ENCODE measurements around the gene IPO5.
"Not testable (repeated sequence)": the region's sequence is repeated elsewhere in the genome, so short reads cannot be mapped to it uniquely, and the experiment has no call there.

The IPO5 gene

GRCh38 chr13:98014766-98015165 lies 61.3 kb downstream of the IPO5 start:
- DNase-seq (ENCODE audit: low read depth in 2 of 2), result no peak

DNA sequence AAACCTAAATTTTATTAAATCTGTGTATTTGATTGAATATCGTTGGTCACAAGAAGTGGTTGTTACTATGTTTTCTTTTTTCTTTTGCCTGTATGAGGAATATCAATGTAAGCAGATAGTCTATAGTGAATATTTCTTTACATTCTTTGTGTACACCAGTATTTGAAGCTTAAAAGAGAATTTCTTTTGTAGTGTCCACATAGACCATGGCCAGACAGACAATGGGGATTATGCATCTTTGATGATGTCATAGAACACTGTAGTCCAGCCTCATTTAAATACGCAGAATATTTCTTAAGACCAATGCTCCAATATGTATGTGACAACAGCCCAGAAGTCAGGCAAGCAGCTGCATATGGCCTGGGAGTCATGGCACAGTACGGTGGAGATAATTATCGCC lies 64.8 kb downstream of the IPO5 start:
- DNase-seq (ENCODE audit: low read depth in 2 of 2), result no peak

DNA sequence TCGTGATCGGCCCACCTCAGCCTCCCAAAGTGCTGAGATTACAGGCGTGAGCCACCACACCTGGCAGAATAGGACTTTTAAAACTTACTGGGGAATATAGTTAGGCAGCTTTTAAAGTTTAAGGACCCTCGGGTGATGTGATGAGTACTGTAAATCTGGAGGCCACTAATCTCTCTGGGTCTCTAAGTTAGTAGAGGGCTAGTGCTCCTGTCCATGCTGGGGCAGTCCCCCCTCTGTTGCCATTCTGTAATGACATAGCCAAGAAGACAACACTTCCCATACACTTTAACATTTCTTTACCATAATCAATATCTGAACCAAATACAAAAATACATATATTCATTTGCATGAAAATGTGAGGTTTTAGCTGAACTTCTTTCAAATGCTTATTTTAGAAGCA lies 65.7 kb downstream of the IPO5 start:
- no peak for DNase-seq (ENCODE audit: low read depth in 2 of 2)

- DNase-seq (ENCODE audit: low read depth in 2 of 2), result no peak
Observed at GRCh38 chr13:98020271-98020670, 66.8 kb downstream of the IPO5 start.

DNA sequence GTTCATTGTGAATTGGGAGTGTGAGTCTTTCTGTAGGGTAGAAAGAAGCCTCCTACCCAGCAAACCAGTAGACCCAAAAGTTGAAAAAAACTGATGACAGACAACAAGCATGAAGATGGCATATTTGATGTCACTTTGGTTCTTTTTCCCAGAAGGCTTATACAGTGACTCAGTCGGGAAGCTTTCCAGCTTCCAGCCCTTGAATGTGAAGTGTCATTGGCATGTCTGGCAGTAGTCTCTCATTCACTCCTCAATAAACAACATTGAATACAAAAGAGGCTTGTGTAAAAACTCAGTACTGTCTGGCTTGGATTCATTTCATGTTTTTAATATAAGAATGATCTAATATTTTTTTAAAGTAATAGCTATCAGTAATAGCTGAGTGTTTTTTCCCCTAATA lies 68.7 kb downstream of the IPO5 start:
- no peak for DNase-seq (ENCODE audit: low read depth in 2 of 2)

DNA sequence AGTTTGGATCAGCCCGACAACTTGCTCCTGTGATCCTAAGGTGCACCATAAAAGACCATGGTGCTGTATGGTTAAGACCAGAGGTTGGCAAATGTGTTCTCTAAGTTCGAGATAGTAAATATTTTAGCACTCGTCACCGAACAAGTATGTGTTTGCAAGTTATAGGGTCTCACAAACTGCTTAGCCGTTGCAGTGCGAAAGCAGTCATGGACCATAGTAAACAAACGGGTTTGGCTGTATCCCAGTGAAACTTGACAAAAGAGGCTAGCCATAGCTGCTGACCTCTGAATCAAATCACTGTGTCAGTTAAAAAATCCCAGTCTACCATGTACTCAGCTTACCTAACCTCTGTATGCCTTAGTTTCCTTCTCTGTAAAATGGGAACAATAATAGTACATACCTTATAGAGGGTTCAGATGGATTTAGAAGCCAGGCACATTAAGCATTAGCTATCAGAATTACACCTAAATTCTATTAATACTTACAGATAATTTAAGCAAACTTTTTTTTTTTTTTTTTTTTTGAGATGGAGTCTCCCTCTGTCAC lies 72.1 kb downstream of the IPO5 start:
- DNase-seq (ENCODE audit: low read depth in 2 of 2), result no peak

- no peak for DNase-seq (ENCODE audit: low read depth in 2 of 2)
Observed at GRCh38 chr13:98026457-98026857, 73.0 kb downstream of the IPO5 start.

DNA sequence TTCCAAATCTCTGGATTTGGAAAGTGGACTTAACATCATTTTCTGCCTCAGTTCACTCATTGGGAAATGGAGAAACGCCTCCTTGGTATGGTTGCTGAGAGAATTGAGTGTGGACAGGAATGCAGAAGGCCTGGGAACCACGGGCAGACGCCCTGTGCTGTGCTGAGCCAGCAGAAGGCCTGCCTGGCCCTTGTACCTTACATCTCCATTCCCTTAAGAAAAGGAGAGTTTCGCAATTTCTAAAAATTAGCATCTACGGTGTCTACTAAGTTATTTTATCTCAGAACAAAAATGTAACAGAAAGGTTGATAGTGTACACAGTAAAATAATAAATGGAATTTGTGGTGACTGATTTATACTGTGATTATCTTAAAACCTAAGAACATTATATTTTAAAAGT lies 78.7 kb downstream of the IPO5 start:
- no peak for DNase-seq (ENCODE audit: low read depth in 2 of 2)

- DNase-seq (ENCODE audit: low read depth in 2 of 2), result no peak
Observed at GRCh38 chr13:98033277-98034247, 80.1 kb downstream of the IPO5 start.

GRCh38 chr13:98035373-98035772 lies 81.9 kb downstream of the IPO5 start:
- DNase-seq (ENCODE audit: low read depth in 2 of 2), result no peak

- not testable (repeated sequence) for DNase-seq (ENCODE audit: low read depth in 2 of 2)
Observed at GRCh38 chr13:98036564-98037302, 83.3 kb downstream of the IPO5 start.

GRCh38 chr13:98039261-98039660 lies 85.8 kb downstream of the IPO5 start:
- no peak for DNase-seq (ENCODE audit: low read depth in 2 of 2)

- no peak for DNase-seq (ENCODE audit: low read depth in 2 of 2)
Observed at GRCh38 chr13:98039964-98040363, 86.5 kb downstream of the IPO5 start.

GRCh38 chr13:98041081-98041820 lies 87.8 kb downstream of the IPO5 start:
- DNase-seq (ENCODE audit: low read depth in 2 of 2), result no peak

DNA sequence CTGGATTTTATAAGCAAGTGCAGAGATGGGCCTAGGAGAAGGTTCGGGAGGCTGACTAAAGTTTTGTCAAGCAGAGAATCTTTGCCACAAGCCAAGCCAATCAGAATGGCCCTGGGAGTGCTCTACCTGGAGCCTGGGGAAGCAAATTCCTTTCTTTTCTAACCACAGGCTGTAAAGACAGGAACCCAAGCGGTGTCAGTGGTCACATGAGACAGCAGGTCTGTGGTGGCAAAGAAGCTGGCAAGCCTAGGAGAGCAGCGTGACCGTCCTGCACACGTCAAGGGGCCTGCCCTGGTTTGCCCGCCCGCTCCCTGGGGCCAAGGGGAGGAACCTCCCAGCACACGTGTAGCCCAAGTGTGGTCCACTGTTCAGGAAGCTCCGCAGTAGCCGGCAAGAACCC lies 90.8 kb downstream of the IPO5 start:
- no peak for DNase-seq (ENCODE audit: low read depth in 2 of 2)

GRCh38 chr13:98047785-98048184 lies 94.3 kb downstream of the IPO5 start:
- not testable (repeated sequence) for DNase-seq (ENCODE audit: low read depth in 2 of 2)

DNA sequence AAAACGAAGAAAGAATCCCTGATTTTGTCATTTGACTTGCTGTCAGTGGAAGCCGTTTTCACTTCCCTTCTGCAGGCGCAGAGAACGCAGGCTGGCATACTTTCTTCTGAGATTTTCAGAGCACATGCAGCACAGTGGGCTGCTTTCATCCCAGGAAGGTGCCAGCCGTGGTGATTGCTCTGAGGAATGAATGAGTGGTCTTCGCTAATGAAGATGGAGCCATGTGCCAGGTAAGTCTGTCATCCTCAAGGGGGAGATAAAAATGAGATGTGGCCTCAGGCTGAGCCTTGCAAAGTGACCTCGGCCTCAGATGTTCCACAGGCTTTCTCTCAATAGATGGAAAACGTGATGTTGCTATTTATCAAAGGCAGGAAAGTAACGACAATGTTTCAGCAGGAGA lies 94.8 kb downstream of the IPO5 start:
- DNase-seq (ENCODE audit: low read depth in 2 of 2), result no peak

DNA sequence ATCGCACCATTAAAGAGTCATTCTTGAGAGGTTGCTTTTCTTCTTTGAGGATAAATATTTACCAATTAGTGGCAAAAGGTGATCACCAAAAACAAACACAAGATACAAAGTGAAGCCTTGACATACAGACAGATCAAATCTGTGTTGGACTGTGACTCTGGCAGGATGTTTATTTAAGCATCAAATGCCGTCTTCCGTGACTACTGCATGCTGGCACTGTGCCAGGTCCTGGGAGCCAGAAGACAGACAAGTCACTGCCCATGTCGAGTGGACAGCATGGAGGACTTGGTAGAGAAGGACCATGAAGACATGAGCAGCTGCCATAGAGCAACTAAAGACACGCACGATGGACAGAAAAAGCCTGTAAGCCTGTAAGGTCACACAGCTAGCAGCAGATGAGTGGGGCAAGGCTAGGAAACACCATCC lies 96.6 kb downstream of the IPO5 start:
- DNase-seq (ENCODE audit: low read depth in 2 of 2), result no peak

- DNase-seq (ENCODE audit: low read depth in 2 of 2), result no peak
Observed at GRCh38 chr13:98052412-98052811, 98.9 kb downstream of the IPO5 start.

DNA sequence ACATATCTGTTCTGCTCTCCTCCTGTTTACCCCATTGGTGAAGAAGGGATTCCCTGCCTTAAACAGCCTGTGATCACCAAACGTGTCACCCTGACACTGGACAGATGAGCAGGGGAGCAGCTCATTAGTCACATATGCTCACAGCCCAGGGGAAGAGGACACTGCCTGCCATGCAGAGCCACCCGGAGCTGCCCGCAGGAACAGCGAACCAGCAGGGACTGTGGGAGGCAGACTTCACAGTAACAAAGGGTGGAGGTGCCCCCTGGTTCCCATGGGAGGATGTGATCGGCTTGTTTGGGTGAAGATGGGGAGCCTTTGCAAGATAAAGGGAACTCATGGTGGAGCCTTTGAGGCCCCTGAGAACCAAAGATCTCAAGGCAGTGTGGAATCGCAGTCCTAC lies 100.8 kb downstream of the IPO5 start:
- DNase-seq (ENCODE audit: low read depth in 2 of 2), result no peak

DNA sequence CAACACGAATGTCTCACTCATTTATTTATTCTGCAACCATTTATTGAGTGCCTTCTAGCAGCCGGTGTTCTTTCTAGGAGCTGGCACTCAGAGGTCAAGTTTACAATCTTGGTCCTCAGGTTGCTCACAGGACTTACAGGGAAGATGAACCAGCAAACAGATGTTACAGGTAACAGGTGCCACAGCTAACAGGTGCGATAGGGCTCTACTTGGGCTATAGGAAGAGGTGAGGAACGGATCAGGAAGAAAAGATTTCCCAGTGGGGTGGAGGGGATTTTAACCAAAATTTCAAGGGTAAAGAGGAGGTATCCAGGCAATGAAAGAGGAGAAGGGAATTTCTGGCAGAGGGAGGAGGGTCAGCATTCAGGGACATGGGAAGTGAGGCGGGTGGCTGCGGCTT lies 102.1 kb downstream of the IPO5 start:
- no peak for DNase-seq (ENCODE audit: low read depth in 2 of 2)

GRCh38 chr13:98056839-98057410 lies 103.5 kb downstream of the IPO5 start:
- no peak for DNase-seq (ENCODE audit: low read depth in 2 of 2)

Measured in activated CD4-positive, alpha-beta T cell treated with anti-CD3 and anti-CD28 coated beads for 24 hours (primary cell).